OCI-LY3 (cell line): ENCODE data around the gene CFAP20.

Source experiments
- H2AFZ ChIP-seq: fragments of 200-600, 300-600 bp; shearing (Covaris generic); 2 replicates; pipeline ENCODE4 v1.6.0; 2014; ENCODE audit warnings: antibody characterized with exemption, low read depth, low read length
- H3K27ac ChIP-seq: fragments of 200-600, 300-600 bp; sonication (generic); 2 replicates; pipeline ENCODE4 v1.5.1; 2014; ENCODE audit warnings: mild to moderate bottlenecking, low read length, moderate library complexity, mixed read lengths
- H3K27me3 ChIP-seq: fragments of 200-600, 300-600 bp; sonication (generic); 2 replicates; pipeline ENCODE4 v1.6.1; 2014; ENCODE audit warnings: low read depth, low read length, mixed read lengths
- H3K36me3 ChIP-seq: fragments of 200-600, 300-600 bp; sonication (generic); replicated peaks from 2 replicates; pipeline ENCODE3; 2014; ENCODE audit warnings: low read depth, low read length, mixed read lengths
- H3K4me1 ChIP-seq: fragments of 300-600, 200-600 bp; sonication (generic); 2 replicates; pipeline ENCODE4 v1.6.1; 2014; ENCODE audit warnings: low read length, mixed read lengths
- H3K4me2 ChIP-seq: fragments of 200-600, 300-600 bp; sonication (generic); 2 replicates; pipeline ENCODE4 v1.6.1; 2014; ENCODE audit warnings: low read length, mixed read lengths
- H3K4me3 ChIP-seq: fragments of 300-600, 200-600 bp; sonication (generic); 2 replicates; pipeline ENCODE4 v1.5.1; 2014; ENCODE audit warnings: antibody characterized with exemption, mild to moderate bottlenecking, low read length, moderate library complexity
- H3K79me2 ChIP-seq: fragments of 300-600, 200-600 bp; shearing (Covaris generic); 2 replicates; pipeline ENCODE4 v1.6.1; 2014; ENCODE audit warnings: mild to moderate bottlenecking, low read length, mixed read lengths
- H3K9ac ChIP-seq: fragments of 300-600, 200-600 bp; shearing (Covaris generic); 2 replicates; pipeline ENCODE4 v1.6.0; 2014; ENCODE audit warnings: mild to moderate bottlenecking, low read length, moderate library complexity
- H3K9me3 ChIP-seq: fragments of 200-600, 300-600 bp; shearing (Covaris generic); 2 replicates; pipeline ENCODE4 v1.6.1; 2014; ENCODE audit warnings: low read length, mixed read lengths; ENCODE audit not compliant: insufficient read depth
- H4K20me1 ChIP-seq: fragments of 200-600, 300-600 bp; sonication (generic); 2 replicates; pipeline ENCODE4 v1.6.1; 2016; ENCODE audit warnings: low read length, mixed read lengths; ENCODE audit not compliant: insufficient read depth
- EZH2phosphoT487 ChIP-seq: fragments of 200-600 bp; shearing (Covaris generic); IDR thresholded peaks from 2 replicates; pipeline ENCODE4 v1.6.1; 2018; ENCODE audit warnings: antibody characterized with exemption, mixed run types, low read depth
- TF ChIP-seq, protein P1 (sequence below): fragments of 200-600, 300-600 bp; sonication (generic); IDR thresholded peaks from 2 replicates; pipeline ENCODE4 v1.5.1; 2014; ENCODE audit warnings: antibody characterized with exemption, low read length, low read depth

CFAP20 gene

DNA sequence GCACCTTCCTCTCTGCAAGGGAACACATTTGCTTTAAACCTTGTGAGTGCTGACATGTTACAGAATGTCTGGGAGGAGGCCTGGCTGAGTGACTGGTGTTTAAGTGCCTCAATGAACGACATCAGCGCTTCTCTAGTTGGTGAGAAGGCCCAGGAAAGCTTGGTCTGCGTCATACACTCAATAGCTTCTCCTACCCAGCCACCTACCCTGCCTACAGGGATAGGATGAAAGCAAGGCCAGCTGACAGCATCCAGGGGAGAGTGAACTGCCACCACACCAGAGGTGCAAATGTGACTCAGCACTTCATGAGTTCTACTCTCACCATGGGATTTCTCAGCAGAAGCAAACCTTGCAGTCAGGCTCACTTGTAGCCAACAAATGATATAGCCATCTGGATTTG, 31.7 kb upstream of the CFAP20 start:
- H3K4me3 ChIP-seq: no peak overlapping the region
- no peaks in the 10 kb centered on the region for H3K27me3 ChIP-seq
- no peak overlapping the region for H2AFZ ChIP-seq
- no peaks in the 10 kb centered on the region for H3K4me1 ChIP-seq
- no peak overlapping the region for H3K27ac ChIP-seq
- H3K9ac ChIP-seq: no peak overlapping the region
- H3K36me3 ChIP-seq: peaks cover 64% of the 10 kb centered on the region
- 0 out of 2 replicates have a peak, but pooled peaks cover 2% of the 10 kb centered on the region for H4K20me1 ChIP-seq
- TF ChIP-seq, protein P1, sequence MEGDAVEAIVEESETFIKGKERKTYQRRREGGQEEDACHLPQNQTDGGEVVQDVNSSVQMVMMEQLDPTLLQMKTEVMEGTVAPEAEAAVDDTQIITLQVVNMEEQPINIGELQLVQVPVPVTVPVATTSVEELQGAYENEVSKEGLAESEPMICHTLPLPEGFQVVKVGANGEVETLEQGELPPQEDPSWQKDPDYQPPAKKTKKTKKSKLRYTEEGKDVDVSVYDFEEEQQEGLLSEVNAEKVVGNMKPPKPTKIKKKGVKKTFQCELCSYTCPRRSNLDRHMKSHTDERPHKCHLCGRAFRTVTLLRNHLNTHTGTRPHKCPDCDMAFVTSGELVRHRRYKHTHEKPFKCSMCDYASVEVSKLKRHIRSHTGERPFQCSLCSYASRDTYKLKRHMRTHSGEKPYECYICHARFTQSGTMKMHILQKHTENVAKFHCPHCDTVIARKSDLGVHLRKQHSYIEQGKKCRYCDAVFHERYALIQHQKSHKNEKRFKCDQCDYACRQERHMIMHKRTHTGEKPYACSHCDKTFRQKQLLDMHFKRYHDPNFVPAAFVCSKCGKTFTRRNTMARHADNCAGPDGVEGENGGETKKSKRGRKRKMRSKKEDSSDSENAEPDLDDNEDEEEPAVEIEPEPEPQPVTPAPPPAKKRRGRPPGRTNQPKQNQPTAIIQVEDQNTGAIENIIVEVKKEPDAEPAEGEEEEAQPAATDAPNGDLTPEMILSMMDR: no peak
- no peak for TF ChIP-seq EZH2phosphoT487
- H3K4me2 ChIP-seq: no peak overlapping the region
- H3K79me2 ChIP-seq: no peaks in the 10 kb centered on the region
- no peaks in the 10 kb centered on the region for H3K9me3 ChIP-seq

DNA sequence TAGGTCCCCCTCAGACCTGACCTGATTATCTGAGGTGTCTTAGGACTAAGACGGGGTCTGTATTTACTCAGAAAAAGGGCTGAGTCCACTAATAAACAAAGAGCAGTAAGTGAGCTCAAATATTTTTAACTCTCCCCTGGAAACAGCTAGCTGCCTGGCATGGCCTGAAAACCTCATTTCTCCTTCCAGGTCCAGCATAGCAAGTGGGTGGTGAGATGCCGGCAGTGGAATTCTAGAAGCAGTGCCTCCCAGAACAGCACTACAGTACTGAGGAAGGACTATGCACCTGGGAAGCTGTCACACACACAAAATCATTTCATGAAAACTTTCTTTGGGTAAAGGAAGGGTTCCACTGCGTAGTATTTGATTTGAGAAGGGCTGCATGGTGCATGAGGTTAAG, 29.5 kb upstream of the CFAP20 start:
- Histone ChIP-seq H3K4me3 (no peak overlapping the region), H3K9ac (no peak overlapping the region), H2AFZ (no peak overlapping the region), H3K9me3 (no peaks in the 10 kb centered on the region), H3K27me3 (no peaks in the 10 kb centered on the region), H4K20me1 (0 out of 2 replicates have a peak, but pooled peaks cover 2% of the 10 kb centered on the region), H3K4me2 (no peak overlapping the region), H3K79me2 (no peaks in the 10 kb centered on the region), H3K36me3 (peaks cover 43% of the 10 kb centered on the region), H3K27ac (no peak overlapping the region), H3K4me1 (no peaks in the 10 kb centered on the region)
- TF ChIP-seq, protein P1: no peak
- no peak for TF ChIP-seq EZH2phosphoT487

DNA sequence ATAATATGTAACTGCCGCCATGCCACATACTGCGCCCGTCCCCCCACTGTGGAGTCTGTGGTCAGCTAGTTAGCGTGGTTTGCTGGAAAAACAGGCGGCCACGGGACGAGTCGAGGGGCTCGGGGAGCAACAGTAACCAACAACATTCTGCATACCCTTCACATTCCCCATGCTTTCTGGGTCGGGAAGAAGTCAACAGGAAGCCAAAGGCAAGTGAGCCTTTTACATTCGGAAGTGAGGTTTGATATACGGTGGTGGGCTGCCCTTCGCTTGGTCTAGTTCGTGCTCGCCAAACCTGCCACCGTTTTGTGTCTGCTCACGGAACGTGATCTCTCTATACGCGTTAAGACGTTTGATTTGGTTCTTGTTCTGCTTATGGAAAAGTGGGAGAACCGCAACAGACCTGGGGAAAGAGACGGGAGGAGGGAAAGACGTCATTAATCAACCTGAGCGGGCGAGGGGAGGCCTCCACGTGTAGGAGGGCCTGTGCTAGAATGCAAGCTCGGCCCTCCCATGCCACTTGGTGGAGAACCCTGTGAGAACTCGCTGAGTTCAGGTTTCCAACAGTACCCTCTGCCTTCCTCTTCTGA, 28.9 kb upstream of the CFAP20 start:
- H3K27me3 ChIP-seq: no peaks in the 10 kb centered on the region
- H3K9me3 ChIP-seq: no peaks in the 10 kb centered on the region
- no peak overlapping the region for H3K4me2 ChIP-seq
- no peak overlapping the region for H3K27ac ChIP-seq
- peaks cover 36% of the 10 kb centered on the region for H3K36me3 ChIP-seq
- no peak overlapping the region for H3K4me3 ChIP-seq
- TF ChIP-seq, protein P1: no peak
- no peak for TF ChIP-seq EZH2phosphoT487
- 0 out of 2 replicates have a peak, but pooled peaks cover 2% of the 10 kb centered on the region for H4K20me1 ChIP-seq
- no peaks in the 10 kb centered on the region for H3K79me2 ChIP-seq
- H3K4me1 ChIP-seq: no peaks in the 10 kb centered on the region
- no peak overlapping the region for H3K9ac ChIP-seq
- H2AFZ ChIP-seq: no peak overlapping the region

DNA sequence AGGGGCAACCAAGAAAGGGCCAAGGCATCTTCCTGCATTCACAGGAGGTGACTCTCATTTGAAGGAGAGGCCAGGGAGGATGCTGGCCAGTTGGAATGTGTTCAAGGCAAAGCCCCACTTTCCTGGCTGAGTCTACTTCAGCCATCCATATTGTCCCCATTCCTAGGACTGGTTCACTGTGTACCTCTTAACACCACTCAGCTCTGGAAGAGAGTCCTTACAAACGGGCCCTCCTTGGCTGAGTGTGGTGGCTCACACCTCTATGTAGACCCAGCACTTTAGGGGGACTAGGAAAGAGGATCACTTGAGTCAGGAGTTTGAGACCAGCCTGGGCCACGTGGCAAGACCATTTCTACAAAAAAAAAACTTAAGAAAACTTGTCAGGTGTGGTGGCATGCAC, 28.1 kb upstream of the CFAP20 start:
- Histone ChIP-seq H3K27ac (no peak overlapping the region), H4K20me1 (0 out of 2 replicates have a peak, but pooled peaks cover 2% of the 10 kb centered on the region), H3K36me3 (peaks cover 28% of the 10 kb centered on the region), H3K79me2 (no peaks in the 10 kb centered on the region), H3K4me2 (no peak overlapping the region), H3K4me1 (no peaks in the 10 kb centered on the region), H2AFZ (no peak overlapping the region), H3K9ac (no peak overlapping the region), H3K9me3 (no peaks in the 10 kb centered on the region), H3K27me3 (no peaks in the 10 kb centered on the region), H3K4me3 (no peak overlapping the region)
- TF ChIP-seq EZH2phosphoT487: no peak
- TF ChIP-seq, protein P1: no peak
